HL-60 (cell line): ENCODE measurements around the gene CLDN1.

Experiments used
- GABPA ChIP-seq: IDR thresholded peaks from 2 replicates; pipeline ENCODE4 v1.6.1; 2012; ENCODE audit warnings: low read depth
- POLR2AphosphoS5 ChIP-seq: IDR thresholded peaks from 2 replicates; pipeline ENCODE4 v1.6.1; 2012; ENCODE audit warnings: low read depth
- REST ChIP-seq: IDR thresholded peaks from 2 replicates; pipeline ENCODE4 v1.6.1; 2012; ENCODE audit warnings: low read depth; ENCODE audit not compliant: insufficient replicate concordance
- SPI1 ChIP-seq: IDR thresholded peaks from 2 replicates; pipeline ENCODE4 v1.6.1; 2012; ENCODE audit warnings: low read depth, mild to moderate bottlenecking, borderline replicate concordance
- TF ChIP-seq, protein P1 (sequence below): IDR thresholded peaks from one replicate; pipeline ENCODE4 v1.5.1; 2011; ENCODE audit warnings: low read length, control low read depth, inconsistent platforms; ENCODE audit not compliant: insufficient read depth

DNA sequence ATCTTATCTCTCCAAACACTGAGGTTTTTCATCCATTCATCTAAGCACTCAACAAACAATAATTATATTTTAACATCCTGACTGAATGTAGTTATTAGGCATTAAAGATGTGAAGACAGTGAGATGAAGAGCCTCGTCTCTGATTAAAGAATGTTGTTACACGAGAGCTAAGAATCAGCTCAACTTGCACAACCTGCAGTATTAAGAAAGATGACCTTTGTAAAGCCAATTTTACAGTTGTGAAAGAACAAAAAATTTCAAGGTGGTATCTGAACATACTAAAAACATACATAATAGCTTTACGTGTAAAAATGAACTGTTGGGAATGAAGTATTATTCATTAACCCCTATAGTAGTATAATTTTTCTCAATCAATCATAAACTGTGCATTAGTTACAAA is 12.8 kb downstream of the CLDN1 start:
- TF ChIP-seq, protein P1, sequence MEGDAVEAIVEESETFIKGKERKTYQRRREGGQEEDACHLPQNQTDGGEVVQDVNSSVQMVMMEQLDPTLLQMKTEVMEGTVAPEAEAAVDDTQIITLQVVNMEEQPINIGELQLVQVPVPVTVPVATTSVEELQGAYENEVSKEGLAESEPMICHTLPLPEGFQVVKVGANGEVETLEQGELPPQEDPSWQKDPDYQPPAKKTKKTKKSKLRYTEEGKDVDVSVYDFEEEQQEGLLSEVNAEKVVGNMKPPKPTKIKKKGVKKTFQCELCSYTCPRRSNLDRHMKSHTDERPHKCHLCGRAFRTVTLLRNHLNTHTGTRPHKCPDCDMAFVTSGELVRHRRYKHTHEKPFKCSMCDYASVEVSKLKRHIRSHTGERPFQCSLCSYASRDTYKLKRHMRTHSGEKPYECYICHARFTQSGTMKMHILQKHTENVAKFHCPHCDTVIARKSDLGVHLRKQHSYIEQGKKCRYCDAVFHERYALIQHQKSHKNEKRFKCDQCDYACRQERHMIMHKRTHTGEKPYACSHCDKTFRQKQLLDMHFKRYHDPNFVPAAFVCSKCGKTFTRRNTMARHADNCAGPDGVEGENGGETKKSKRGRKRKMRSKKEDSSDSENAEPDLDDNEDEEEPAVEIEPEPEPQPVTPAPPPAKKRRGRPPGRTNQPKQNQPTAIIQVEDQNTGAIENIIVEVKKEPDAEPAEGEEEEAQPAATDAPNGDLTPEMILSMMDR, result no peak
- no peak for TF ChIP-seq GABPA
- no peak for TF ChIP-seq POLR2AphosphoS5
- TF ChIP-seq REST, result no peak
- TF ChIP-seq SPI1, result no peak
